Suprapubic skin (tissue), 4 donors: ENCODE measurements around the gene ZNF775.

Experiments
- EP300 ChIP-seq: sonication (generic); formaldehyde crosslinking; IDR thresholded peaks from one replicate; pipeline ENCODE4 v1.6.1; 2017; ENCODE audit warnings: antibody characterized with exemption
- POLR2A ChIP-seq, 2 donors: fragments of 450-650 bp; IDR thresholded peaks; one replicate each; pipeline ENCODE4 v1.6.1; 2017; ENCODE audit warnings: antibody characterized with exemption in 2 of 2, mild to moderate bottlenecking in 2 of 2, moderate library complexity in 2 of 2
- POLR2AphosphoS5 ChIP-seq, 3 donors: sonication (generic); formaldehyde crosslinking; IDR thresholded peaks; one replicate each; pipeline ENCODE4 v1.6.1; 2017; ENCODE audit warnings: antibody characterized with exemption in 3 of 3
- TF ChIP-seq, protein P1 (sequence below), 2 donors: fragments of 200-600 bp in 1 of 2; fragments of 450-650 bp in 1 of 2; sonication (generic) in 1 of 2; IDR thresholded peaks; one replicate each; pipeline ENCODE4 v1.5.1; 2016 to 2019; ENCODE audit warnings: antibody characterized with exemption in 2 of 2, mild to moderate bottlenecking in 1 of 2, moderate library complexity in 1 of 2

DNA sequence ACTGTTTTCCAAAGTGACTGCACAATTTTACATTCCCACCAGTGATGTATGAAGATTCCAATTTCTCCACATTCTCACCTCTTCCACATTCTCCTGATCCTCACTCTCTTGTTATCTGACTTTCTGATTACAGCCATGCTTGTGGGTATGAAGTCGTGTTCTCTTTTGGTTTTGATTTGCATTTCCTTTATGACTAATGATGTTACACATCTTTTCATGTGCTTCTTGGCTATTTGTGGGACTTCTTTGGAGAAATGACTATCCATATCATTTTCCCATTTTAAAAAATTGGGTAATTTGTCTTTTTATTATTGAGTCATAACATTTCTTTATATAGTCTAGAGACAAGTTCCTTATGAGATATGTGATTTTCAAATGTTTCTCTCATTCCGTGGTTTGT, 60.8 kb downstream of the ZNF775 start:
- TF ChIP-seq, protein P1, sequence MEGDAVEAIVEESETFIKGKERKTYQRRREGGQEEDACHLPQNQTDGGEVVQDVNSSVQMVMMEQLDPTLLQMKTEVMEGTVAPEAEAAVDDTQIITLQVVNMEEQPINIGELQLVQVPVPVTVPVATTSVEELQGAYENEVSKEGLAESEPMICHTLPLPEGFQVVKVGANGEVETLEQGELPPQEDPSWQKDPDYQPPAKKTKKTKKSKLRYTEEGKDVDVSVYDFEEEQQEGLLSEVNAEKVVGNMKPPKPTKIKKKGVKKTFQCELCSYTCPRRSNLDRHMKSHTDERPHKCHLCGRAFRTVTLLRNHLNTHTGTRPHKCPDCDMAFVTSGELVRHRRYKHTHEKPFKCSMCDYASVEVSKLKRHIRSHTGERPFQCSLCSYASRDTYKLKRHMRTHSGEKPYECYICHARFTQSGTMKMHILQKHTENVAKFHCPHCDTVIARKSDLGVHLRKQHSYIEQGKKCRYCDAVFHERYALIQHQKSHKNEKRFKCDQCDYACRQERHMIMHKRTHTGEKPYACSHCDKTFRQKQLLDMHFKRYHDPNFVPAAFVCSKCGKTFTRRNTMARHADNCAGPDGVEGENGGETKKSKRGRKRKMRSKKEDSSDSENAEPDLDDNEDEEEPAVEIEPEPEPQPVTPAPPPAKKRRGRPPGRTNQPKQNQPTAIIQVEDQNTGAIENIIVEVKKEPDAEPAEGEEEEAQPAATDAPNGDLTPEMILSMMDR (IDR thresholded peaks at IDR 0.05) = no peak
- no peak for TF ChIP-seq POLR2AphosphoS5 (IDR thresholded peaks at IDR 0.05)
- no peak for TF ChIP-seq POLR2A (IDR thresholded peaks at IDR 0.05)
- no peak for TF ChIP-seq EP300
